WI38 (cell line): ENCODE measurements around the gene UQCR10.
"Not testable (repeated sequence)": the region's sequence is repeated elsewhere in the genome, so short reads cannot be mapped to it uniquely, and the experiment has no call there.

ENCODE experiments used
- H3K4me3 ChIP-seq: 2 replicates; pipeline ENCODE4 v1.5.1; 2011; ENCODE audit warnings: low read depth, mild to moderate bottlenecking, control low read depth, low read length
- CTCF ChIP-seq: IDR thresholded peaks from 2 replicates; pipeline ENCODE4 v1.5.1; 2012; ENCODE audit warnings: low read depth, mild to moderate bottlenecking, control low read depth, low read length

The UQCR10 gene

GRCh38 chr22:29747832-29748231 lies 19.3 kb upstream of the UQCR10 start:
- H3K4me3 ChIP-seq: no peak overlapping the region
- TF ChIP-seq CTCF: no peak

DNA sequence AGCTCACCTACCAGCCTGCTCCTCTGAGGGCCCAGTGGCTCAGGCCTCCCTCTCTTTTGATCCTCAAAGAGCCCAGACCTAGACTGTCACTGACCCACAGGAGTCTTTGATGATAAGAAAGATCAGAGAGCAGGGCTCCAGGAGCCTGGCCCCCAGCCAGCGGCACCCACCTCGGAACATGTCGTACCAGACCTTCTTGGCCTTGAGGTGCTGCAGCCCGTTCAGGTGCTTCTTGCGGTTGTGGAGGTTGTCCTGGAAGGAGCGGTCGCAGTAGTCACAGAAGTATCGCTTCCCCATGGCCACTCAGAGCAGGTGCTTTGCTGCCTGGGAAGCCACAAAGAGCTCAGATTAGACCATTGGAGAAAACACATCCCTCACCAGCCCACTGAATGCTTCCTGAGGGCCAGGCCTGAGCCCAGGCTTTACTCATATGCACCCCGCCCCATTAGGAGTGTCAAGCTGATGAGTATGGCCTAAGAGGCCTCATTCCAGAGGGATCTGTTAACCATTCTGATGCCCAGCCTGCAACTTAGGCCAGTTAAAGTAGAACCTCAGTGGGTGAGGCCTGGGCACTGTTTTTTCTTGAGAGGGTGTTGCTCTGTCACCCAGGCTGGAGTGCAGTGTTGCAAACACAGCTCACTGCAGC lies 18.8 kb upstream of the UQCR10 start:
- no peak for TF ChIP-seq CTCF
- H3K4me3 ChIP-seq: no peak overlapping the region

- TF ChIP-seq CTCF: no peak
- no peak overlapping the region for H3K4me3 ChIP-seq
These were observed 17.1 kb upstream of the UQCR10 start for GRCh38 chr22:29750029-29750428.

DNA sequence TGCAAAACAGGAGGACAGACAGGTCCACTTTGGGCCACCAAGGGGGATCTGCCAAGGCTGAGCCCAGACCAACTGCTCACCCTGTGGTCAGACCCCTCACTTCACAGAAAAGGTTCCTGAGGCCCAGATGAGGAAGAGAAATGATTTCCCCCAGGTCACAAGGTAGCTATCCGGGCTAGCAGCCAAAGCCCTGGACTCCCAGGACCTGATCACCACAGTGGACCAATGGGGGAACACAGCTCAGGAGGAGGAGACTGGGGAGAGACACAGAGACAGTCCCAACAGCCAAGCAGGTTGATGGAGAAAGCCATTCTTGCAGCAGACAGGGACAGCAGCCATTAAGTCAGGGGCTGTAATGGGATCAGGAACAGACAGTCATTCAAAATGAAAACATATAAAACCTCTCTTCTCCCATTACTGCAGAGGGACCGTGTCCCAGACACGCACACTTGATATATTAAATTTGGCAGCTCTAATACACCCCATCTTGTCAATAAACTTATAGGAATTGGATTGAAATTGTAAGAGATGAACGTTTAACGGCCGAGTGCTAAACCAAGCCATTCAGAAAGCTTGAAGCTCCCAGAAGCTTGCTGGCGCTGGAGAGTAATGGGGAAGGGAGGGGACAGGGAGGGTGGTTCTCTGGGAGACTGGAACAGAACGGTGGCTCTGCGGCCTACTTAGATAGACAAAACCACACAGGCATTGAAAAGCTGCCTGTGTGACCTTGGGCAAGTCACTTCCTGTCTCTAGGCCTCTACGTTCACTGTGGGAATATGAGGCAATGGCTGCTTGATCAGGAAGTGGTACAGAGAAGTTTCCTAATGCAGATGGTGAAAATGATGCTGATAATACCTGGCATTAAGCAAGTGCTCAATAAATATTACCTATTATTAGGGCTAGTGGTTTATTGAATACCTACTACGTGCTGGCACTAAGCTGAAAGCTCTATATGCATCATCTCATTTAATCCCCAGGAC lies 16.3 kb upstream of the UQCR10 start:
- no peak for TF ChIP-seq CTCF
- H3K4me3 ChIP-seq: no peak overlapping the region

GRCh38 chr22:29751669-29752068 lies 15.5 kb upstream of the UQCR10 start:
- no peak for TF ChIP-seq CTCF
- H3K4me3 ChIP-seq: no peak overlapping the region

- H3K4me3 ChIP-seq: no peak overlapping the region
- no peak for TF ChIP-seq CTCF
These were observed 13.1 kb upstream of the UQCR10 start for GRCh38 chr22:29753808-29754657.

DNA sequence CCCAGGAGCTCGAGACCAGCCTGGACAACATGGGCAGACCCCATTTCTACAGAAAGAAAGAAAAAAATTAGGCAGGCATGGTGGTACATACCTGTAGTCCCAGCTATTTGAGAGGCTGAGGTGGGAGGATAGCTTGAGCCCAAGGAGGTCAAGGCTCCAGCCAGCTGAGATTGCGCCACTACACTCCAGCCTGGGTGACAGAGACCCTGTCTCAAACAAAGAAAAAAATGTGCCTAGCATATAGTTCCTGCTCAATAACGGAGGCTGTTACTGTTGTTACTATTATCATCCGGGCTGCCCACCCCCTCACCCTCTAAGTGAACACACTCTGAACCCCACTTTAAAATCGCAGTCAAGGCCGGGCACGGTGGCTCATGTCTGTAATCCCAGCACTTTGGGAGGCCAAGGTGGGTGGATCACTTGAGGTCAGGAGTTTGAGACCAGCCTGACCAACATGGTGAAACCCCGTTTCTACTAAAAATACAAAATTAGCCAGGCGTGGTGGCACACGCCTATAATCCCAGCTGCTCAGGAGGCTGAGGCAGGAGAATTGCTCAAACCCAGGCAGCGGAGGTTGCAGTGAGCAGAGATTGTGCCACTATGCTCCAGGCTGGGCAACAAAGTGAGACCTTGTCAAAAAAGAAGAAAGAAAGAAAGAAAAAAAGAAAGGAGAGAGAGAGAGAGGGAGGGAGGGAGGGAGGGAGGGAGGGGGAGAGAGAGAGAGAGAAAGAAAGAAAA lies 12.3 kb upstream of the UQCR10 start:
- H3K4me3 ChIP-seq: not testable (repeated sequence)
